Lung (tissue), 12 donors: ENCODE measurements around the gene MAOB. TPM values are rescaled to one million over a fixed set of nuclear protein-coding genes. Genes with fewer than 3 reads are reported as not detected.

Source experiments
- ATAC-seq: fragments of 200-7000 bp; cut with Tn5 transposase; one replicate; pipeline ENCODE4 v1.9.1; 2020; ENCODE audit warnings: moderate number of reproducible peaks; ENCODE audit not compliant: insufficient read depth, low FRiP score
- DNase-seq, 3 donors: peaks; one replicate each; pipeline ENCODE4 v3.0.0-alpha.2; 2013 to 2017
- H3K27ac ChIP-seq, 2 donors: one replicate each; pipeline ENCODE4 v1.5.1; 2013; ENCODE audit warnings: mild to moderate bottlenecking in 2 of 2, moderate library complexity in 2 of 2, control low read depth in 1 of 2, inconsistent platforms in 1 of 2, low read depth in 1 of 2, low read length in 1 of 2
- H3K27me3 ChIP-seq, 3 donors: one replicate each; pipeline ENCODE4 v1.5.1; 2013; ENCODE audit warnings: low read length in 2 of 3; ENCODE audit not compliant: control insufficient read depth in 3 of 3, insufficient read depth in 3 of 3
- H3K36me3 ChIP-seq, 4 donors: one replicate each; pipeline ENCODE4 v1.5.1; 2013; ENCODE audit warnings: low read length in 4 of 4, mild to moderate bottlenecking in 1 of 4, moderate library complexity in 1 of 4; ENCODE audit not compliant: control insufficient read depth in 4 of 4, insufficient read depth in 4 of 4
- H3K4me1 ChIP-seq, 5 donors: one replicate each; pipeline ENCODE4 v1.5.1; 2013; ENCODE audit warnings: low read length in 5 of 5, mild to moderate bottlenecking in 2 of 5, moderate library complexity in 1 of 5; ENCODE audit not compliant: control insufficient read depth in 5 of 5, insufficient read depth in 5 of 5
- H3K4me3 ChIP-seq: one replicate; pipeline ENCODE4 v1.5.1; 2013; ENCODE audit warnings: mild to moderate bottlenecking, control low read depth, moderate library complexity
- H3K9ac ChIP-seq, 2 donors: one replicate each; pipeline ENCODE4 v1.5.1; 2013; ENCODE audit warnings: low read length in 2 of 2, control low read depth in 1 of 2; ENCODE audit not compliant: insufficient read depth in 1 of 2
- H3K9me3 ChIP-seq, 4 donors: one replicate each; pipeline ENCODE4 v1.5.1; 2013; ENCODE audit warnings: low read length in 3 of 4, mild to moderate bottlenecking in 1 of 4, moderate library complexity in 1 of 4; ENCODE audit not compliant: control insufficient read depth in 4 of 4, insufficient read depth in 3 of 4
- WGBS, 2 donors: extraction: QIAGEN DNeasy Blood & Tissue Kit; methylation state at CpG; one replicate each; pipeline ENCODE4 v1.1.7; 2013; 5-methylcytosine and 5-hydroxymethylcytosine counted together
- polyA plus RNA-seq, 2 donors: library from polyadenylated mRNA; stranded (reverse); fragments of 200-250 nt; gene quantifications; one replicate each; pipeline ENCODE4 v1.2.1, GENCODE V29; 2013
- total RNA-seq, 2 donors: library from RNA; depleted of rRNA in 1 of 2; stranded (reverse); fragments of >200 nt in 1 of 2; gene quantifications; one replicate each; pipeline ENCODE4 v1.2.1, GENCODE V29; 2014 to 2021
- TF ChIP-seq, protein P1 (sequence below): IDR thresholded peaks from 2 replicates; pipeline ENCODE4 v1.5.1; 2012; ENCODE audit warnings: mild to moderate bottlenecking; ENCODE audit errors: control extremely low read depth, extremely low read depth
- donor health status: control.
- donor health status: control.
- donor health status: Bipolar disorder and iron deficiency.
- donor health status: healthy.
- donor health status: DM: yes; HTN: yes; CAD: no.

MAOB gene
- total and polyA plus RNA-seq, 4 donors = 5.6 to 19.6 (median 12.9) TPM

GRCh38 chrX:43745938-43746721 lies 136.1 kb downstream of the MAOB start:
- Histone ChIP-seq H3K9me3 (no peaks in the 10 kb centered on the region), H3K4me3 (no peak overlapping the region), H3K4me1 (peaks cover 0 to 5% (median 3%) of the 10 kb centered on the region in 5 donors), H3K27me3 (peaks cover 0 to 19% (median 14%) of the 10 kb centered on the region in 3 donors), H3K27ac (no peak overlapping the region), H3K36me3 (peaks cover 0 to 7% (median 3%) of the 10 kb centered on the region in 4 donors), H3K9ac (no peak overlapping the region)
- TF ChIP-seq, protein P1, sequence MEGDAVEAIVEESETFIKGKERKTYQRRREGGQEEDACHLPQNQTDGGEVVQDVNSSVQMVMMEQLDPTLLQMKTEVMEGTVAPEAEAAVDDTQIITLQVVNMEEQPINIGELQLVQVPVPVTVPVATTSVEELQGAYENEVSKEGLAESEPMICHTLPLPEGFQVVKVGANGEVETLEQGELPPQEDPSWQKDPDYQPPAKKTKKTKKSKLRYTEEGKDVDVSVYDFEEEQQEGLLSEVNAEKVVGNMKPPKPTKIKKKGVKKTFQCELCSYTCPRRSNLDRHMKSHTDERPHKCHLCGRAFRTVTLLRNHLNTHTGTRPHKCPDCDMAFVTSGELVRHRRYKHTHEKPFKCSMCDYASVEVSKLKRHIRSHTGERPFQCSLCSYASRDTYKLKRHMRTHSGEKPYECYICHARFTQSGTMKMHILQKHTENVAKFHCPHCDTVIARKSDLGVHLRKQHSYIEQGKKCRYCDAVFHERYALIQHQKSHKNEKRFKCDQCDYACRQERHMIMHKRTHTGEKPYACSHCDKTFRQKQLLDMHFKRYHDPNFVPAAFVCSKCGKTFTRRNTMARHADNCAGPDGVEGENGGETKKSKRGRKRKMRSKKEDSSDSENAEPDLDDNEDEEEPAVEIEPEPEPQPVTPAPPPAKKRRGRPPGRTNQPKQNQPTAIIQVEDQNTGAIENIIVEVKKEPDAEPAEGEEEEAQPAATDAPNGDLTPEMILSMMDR = no peak
- DNase-seq (no peak), ATAC-seq (no peak)
- 60 to 83% methylated on average over 6 of the region's 6 CpGs for WGBS, 2 donors

DNA sequence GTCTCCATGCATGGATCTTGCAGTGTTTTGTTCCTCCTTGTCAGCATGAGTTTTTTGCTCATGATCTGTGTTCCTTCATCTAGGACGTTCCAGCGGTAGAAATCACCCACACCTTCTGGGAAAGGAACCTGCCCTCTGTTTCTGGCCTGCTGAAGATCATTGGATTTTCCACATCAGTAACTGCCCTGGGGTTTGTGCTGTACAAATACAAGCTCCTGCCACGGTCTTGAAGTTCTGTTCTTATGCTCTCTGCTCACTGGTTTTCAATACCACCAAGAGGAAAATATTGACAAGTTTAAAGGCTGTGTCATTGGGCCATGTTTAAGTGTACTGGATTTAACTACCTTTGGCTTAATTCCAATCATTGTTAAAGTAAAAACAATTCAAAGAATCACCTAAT lies 138.0 kb downstream of the MAOB start:
- Histone ChIP-seq H3K4me1 (peaks cover 0 to 8% (median 3%) of the 10 kb centered on the region in 5 donors), H3K36me3 (peaks cover 0 to 7% (median 3%) of the 10 kb centered on the region in 4 donors), H3K4me3 (no peak overlapping the region), H3K9me3 (no peaks in the 10 kb centered on the region), H3K9ac (no peak overlapping the region), H3K27me3 (peaks cover 0 to 26% (median 16%) of the 10 kb centered on the region in 3 donors), H3K27ac (no peak overlapping the region)
- TF ChIP-seq, protein P1 = no peak
- 69 to 93% methylated on average over 3 of the region's 3 CpGs for WGBS, 2 donors
- no peak for DNase-seq
- no peak for ATAC-seq

- H3K27me3 ChIP-seq = peaks cover 0 to 22% (median 21%) of the 10 kb centered on the region in 3 donors
- ATAC-seq (no peak), DNase-seq (no peak)
- TF ChIP-seq, protein P1 = no peak
- no peak overlapping the region for H3K9ac ChIP-seq
- WGBS, 2 donors = 54 to 82% methylated on average over 5 of the region's 5 CpGs
- H3K9me3 ChIP-seq = no peaks in the 10 kb centered on the region
- no peak overlapping the region for H3K4me3 ChIP-seq
- peak overlapping the region in 1 of 2 donors; percentile 16 for H3K27ac ChIP-seq
- H3K36me3 ChIP-seq = peaks cover 0 to 7% (median 3%) of the 10 kb centered on the region in 4 donors
- H3K4me1 ChIP-seq = peaks cover 0 to 8% (median 3%) of the 10 kb centered on the region in 5 donors
These were observed 139.0 kb downstream of the MAOB start for GRCh38 chrX:43743100-43743822.
